Measurements from ENCODE around the gene ASB16.

- no peak for TF ChIP-seq TAF1 (conservative IDR thresholded peaks at IDR 0.05)
- no peak for TF ChIP-seq CTCF (IDR thresholded peaks at IDR 0.05; ENCODE audit: low read depth, low read length, missing input control)
- no peak for TF ChIP-seq HNF4A (conservative IDR thresholded peaks at IDR 0.05)
- no peak for TF ChIP-seq MAX (IDR thresholded peaks at IDR 0.05)
- no peak for TF ChIP-seq REST (IDR thresholded peaks at IDR 0.05)
Measured at GRCh38 chr17:44155488-44155887, 15.0 kb upstream of the ASB16 start.

All from liver (tissue), 3 donors.